GM18507 (cell line): ENCODE measurements around the gene NAIP.
"Not testable (repeated sequence)": the region's sequence is repeated elsewhere in the genome, so short reads cannot be mapped to it uniquely, and the experiment has no call there.

Source experiments
- DNase-seq: peaks from one replicate; pipeline ENCODE4 v3.0.0; 2011; ENCODE audit warnings: low read depth; ENCODE audit not compliant: insufficient read length; ENCODE audit errors: extremely low spot score
- FAIRE-seq: peaks from 2 replicates; lab custom pipeline; 2011; peaks lifted over from hg19 to GRCh38; lab: Jason Lieb, UNC

Gene NAIP

GRCh38 chr5:70932560-70932959, 92.6 kb downstream of the NAIP start:
- not testable (repeated sequence) for DNase-seq

GRCh38 chr5:70931709-70932368, 93.3 kb downstream of the NAIP start:
- not testable (repeated sequence) for DNase-seq, FAIRE-seq

More at GRCh38 chr5:70932560-70932959, 92.6 kb downstream of the NAIP start:
- not testable (repeated sequence) for FAIRE-seq

DNA sequence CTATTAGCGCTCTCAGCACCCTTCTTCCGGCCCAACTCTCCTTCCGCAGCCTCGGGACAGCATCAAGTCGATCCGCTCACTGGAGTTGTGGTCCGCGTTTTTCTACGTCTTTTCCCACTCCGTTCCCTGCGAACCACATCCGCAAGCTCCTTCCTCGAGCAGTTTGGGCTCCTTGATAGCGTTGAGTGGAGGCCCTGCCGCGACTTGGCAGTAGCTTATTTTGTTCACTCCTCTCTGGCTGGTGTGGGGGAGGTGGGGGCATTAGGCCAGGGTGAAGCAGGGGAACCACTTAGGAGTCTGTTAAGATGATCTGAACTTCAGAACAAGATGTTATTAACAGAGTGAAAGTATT, 100.0 kb downstream of the NAIP start:
- not testable (repeated sequence) for FAIRE-seq, DNase-seq
